ENCODE data around the gene PUM2.

DNA sequence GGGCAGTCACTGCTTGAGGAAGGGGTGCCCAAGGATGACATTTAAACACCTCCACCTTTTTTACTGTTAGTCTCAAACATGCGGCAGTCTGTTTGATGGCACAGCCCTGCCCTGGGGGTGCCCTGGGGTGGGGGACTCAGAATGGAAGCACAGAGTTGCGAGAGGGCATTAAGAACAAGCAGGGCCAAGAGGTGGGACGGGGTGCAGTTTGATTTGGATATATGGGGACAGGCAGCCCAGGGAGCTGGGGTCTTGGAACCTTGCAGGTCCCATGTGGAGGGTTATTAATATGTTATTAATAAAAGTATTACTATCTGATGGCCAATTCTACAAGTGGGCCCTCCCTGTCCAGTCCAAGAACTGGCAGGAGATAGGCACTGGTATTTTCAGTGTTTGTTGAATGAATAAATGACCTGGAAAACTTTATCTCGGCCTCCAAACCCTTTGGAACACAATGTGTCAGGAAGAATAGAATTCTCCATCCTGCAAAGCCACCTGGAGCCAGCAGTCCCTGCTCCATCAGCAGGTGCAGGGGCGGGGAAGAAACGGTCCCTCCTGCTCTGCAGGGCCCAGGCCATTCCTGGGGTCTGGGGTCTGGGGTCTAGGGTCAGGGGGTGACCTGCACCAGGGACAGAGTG, 150.9 kb downstream of the PUM2 start:
- no peak for TF ChIP-seq FOXM1 (IDR thresholded peaks at IDR 0.05; ENCODE audit: borderline replicate concordance, low read depth)
- TF ChIP-seq, protein P1, sequence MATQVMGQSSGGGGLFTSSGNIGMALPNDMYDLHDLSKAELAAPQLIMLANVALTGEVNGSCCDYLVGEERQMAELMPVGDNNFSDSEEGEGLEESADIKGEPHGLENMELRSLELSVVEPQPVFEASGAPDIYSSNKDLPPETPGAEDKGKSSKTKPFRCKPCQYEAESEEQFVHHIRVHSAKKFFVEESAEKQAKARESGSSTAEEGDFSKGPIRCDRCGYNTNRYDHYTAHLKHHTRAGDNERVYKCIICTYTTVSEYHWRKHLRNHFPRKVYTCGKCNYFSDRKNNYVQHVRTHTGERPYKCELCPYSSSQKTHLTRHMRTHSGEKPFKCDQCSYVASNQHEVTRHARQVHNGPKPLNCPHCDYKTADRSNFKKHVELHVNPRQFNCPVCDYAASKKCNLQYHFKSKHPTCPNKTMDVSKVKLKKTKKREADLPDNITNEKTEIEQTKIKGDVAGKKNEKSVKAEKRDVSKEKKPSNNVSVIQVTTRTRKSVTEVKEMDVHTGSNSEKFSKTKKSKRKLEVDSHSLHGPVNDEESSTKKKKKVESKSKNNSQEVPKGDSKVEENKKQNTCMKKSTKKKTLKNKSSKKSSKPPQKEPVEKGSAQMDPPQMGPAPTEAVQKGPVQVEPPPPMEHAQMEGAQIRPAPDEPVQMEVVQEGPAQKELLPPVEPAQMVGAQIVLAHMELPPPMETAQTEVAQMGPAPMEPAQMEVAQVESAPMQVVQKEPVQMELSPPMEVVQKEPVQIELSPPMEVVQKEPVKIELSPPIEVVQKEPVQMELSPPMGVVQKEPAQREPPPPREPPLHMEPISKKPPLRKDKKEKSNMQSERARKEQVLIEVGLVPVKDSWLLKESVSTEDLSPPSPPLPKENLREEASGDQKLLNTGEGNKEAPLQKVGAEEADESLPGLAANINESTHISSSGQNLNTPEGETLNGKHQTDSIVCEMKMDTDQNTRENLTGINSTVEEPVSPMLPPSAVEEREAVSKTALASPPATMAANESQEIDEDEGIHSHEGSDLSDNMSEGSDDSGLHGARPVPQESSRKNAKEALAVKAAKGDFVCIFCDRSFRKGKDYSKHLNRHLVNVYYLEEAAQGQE (IDR thresholded peaks at IDR 0.05; ENCODE audit: low read depth), result no peak
- TF ChIP-seq NFIC (IDR thresholded peaks at IDR 0.05), result no peak
- TF ChIP-seq EP300 (IDR thresholded peaks at IDR 0.05; ENCODE audit: borderline replicate concordance), result no peak
- TF ChIP-seq TCF12 (IDR thresholded peaks at IDR 0.05; ENCODE audit: low read depth), result no peak
- TF ChIP-seq CEBPB (IDR thresholded peaks at IDR 0.05), result no peak
- TF ChIP-seq, protein P2, sequence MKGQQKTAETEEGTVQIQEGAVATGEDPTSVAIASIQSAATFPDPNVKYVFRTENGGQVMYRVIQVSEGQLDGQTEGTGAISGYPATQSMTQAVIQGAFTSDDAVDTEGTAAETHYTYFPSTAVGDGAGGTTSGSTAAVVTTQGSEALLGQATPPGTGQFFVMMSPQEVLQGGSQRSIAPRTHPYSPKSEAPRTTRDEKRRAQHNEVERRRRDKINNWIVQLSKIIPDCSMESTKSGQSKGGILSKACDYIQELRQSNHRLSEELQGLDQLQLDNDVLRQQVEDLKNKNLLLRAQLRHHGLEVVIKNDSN (IDR thresholded peaks at IDR 0.05), result no peak
- no peak for TF ChIP-seq EGR1 (IDR thresholded peaks at IDR 0.05)
- TF ChIP-seq CREB1 (IDR thresholded peaks at IDR 0.05; ENCODE audit: low read depth), result no peak
- no peak for TF ChIP-seq YY1 (IDR thresholded peaks at IDR 0.05; ENCODE audit: low read depth)
- TF ChIP-seq TAF1 (IDR thresholded peaks at IDR 0.05; ENCODE audit: low read depth), result no peak
- TF ChIP-seq, protein P3, sequence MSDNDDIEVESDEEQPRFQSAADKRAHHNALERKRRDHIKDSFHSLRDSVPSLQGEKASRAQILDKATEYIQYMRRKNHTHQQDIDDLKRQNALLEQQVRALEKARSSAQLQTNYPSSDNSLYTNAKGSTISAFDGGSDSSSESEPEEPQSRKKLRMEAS (IDR thresholded peaks at IDR 0.05), result no peak
- no peak for TF ChIP-seq RAD21 (IDR thresholded peaks at IDR 0.05; ENCODE audit: low read depth)
- no peak for TF ChIP-seq ZBTB7A (IDR thresholded peaks at IDR 0.05; ENCODE audit: low read depth)
